A549 treated with AZD9567 at 1 μM for 4 hours (cell line): ENCODE measurements around the gene UQCRHL. TPM values are rescaled to one million over a fixed set of nuclear protein-coding genes. Genes with fewer than 3 reads are reported as not detected.

Experiments used
- total RNA-seq: library from RNA; stranded (reverse); fragments of 200-300 nt; extraction: Qiagen RNA extraction; gene quantifications from 5 replicates; pipeline ENCODE4 v1.2.3, GENCODE V29; 2022; ENCODE audit not compliant: insufficient read depth

UQCRHL gene
- 2.4 to 7.2 TPM (median 6.8 TPM) in 5 replicates for total RNA-seq

DNA sequence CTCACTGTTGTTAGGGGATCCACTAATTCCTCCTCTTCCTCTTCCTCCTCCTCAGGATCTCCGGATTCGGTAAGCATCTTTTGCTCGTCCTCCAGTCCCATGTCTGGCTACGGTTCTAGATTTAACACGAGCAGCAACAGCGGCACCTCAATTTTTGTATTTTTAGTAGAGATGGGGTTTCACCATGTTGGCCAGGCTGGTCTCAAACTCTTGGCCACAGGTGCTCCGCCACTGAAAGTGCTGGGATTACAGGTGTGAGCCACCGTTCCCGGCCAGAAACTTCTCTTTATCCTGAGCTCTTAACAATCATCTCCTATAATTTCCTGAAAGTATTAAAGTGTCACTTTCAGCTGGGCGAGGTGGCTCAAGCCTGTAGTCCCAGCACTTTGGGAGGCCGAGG lies at the start of gene UQCRHL:
Gene UQCRHL, minus strand, starts transcription at position 101 of the 400 bp plus-strand sequence. Its CDS starts 0 bp downstream, at position 101.

DNA sequence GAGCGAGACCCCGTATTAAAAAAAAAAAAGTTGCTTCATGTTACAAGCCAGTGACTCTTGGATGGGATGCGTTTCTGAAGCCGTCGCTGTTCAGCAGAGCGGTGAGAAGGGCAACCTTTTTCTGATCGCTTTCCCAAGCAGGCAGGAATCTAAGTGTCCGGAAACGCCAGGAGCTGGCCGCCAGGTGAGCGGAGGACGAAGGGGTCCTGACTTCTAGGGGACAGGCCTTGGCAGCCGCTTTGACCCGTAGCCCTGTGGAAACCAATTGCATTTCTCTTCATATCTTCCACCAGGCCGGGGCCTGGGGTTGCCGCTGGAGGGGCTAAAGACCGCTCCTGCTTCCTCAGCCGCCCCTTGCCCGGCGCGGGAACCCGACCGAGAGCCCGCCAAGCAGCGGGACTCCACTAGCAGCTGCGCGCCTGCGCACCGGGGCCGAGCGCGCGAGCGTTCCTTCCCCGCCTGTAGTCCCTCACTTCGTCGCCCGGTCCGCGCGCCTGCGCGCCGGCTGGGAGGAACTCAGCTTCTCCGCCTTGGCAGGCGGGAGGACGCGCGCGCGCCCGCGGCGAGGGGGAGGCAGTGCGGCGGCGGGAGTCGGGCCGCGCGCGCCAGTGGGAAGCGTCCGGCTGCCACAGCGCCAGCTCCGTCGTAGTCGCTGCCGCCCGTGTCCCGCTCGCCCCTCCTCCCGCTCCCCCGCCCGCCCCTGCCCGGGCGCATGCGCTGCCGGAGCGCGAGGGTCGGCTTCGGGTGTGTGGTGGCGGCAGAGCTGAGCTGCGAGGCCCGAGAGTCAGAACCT lies 39.8 kb upstream of the UQCRHL start, which contains the start of gene SPEN:
Gene SPEN, plus strand, starts transcription at position 608 of the 793 bp plus-strand sequence. CDS start 361 bp downstream, outside the sequence.

DNA sequence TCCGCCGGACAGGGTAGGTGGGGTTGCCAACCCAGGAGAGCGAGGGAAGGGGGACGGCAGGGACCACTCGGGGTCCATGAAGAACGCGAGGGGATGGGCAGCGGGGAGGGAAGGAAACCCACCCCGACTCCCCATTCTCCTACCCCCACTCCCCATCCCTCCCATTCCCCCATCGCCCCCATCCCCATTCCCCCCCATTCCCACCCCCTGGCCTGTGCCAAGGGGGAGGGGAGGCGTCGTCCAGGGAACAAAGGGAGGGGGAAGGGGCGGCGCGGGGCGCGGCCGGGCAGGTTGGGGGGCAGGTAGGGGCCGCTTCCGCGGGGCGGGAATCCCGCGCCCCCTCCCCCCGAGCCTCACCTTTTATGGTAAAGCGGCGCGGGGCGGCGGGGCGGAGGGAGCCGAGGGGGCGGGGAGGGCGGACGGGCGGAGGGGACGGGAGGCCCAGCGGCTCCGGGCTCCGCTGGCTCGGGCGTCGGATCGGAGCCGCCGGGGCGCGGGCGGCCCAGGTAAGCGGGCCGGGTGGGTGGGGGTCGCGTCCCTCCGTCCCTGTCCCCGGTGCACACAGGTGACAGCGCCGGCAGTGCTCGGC lies 49.0 kb downstream of the UQCRHL start, which contains the start of gene FBLIM1:
Gene FBLIM1, plus strand, starts transcription at position 453 of the 589 bp plus-strand sequence. CDS start 6,189 bp downstream, outside the sequence.

Other genes with a start within 250 kb of the UQCRHL start
- 3.1 to 7.5 TPM (median 6.7 TPM) in 5 replicates for gene AGMAT, start 222.6 kb downstream of the UQCRHL start, total RNA-seq
- gene DDI2, start 190.2 kb downstream of the UQCRHL start, total RNA-seq: 7.2 to 12.5 TPM (median 9.3 TPM) in 5 replicates
- 15.2 to 25.9 TPM (median 25.3 TPM) in 5 replicates for gene PLEKHM2, start 123.3 kb downstream of the UQCRHL start, total RNA-seq
- gene SLC25A34, start 71.4 kb downstream of the UQCRHL start, total RNA-seq: 0.17 to 0.70 TPM (median 0.23 TPM) in 4 of 5 replicates, not detected in the other
- not detected in 5 replicates for gene TMEM82, start 65.2 kb downstream of the UQCRHL start, total RNA-seq
- gene FBLIM1, start 48.9 kb downstream of the UQCRHL start, total RNA-seq: 19.1 to 25.3 TPM (median 23.0 TPM) in 5 replicates
- gene SPEN, start 40.1 kb upstream of the UQCRHL start, total RNA-seq: 37.6 to 48.1 TPM (median 42.4 TPM) in 5 replicates
- gene ZBTB17, start 168.5 kb upstream of the UQCRHL start, total RNA-seq: 11.9 to 14.4 TPM (median 14.2 TPM) in 5 replicates
- not detected in 5 replicates for gene SRARP, start 196.6 kb upstream of the UQCRHL start, total RNA-seq
- 0.05 to 0.10 TPM in 2 of 5 replicates, not detected in the others for gene HSPB7, start 210.4 kb upstream of the UQCRHL start, total RNA-seq
- gene CLCNKA, start 214.4 kb upstream of the UQCRHL start, total RNA-seq: 0.05 to 0.13 TPM (median 0.07 TPM) in 4 of 5 replicates, not detected in the other
- 0.03 to 0.14 TPM (median 0.09 TPM) in 4 of 5 replicates, not detected in the other for gene CLCNKB, start 236.1 kb upstream of the UQCRHL start, total RNA-seq